B cell (primary cell): ENCODE measurements around the gene SART3. TPM values are rescaled to one million over a fixed set of nuclear protein-coding genes. Genes with fewer than 3 reads are reported as not detected.

ENCODE experiments used
- ATAC-seq: fragments of 200-7000 bp; cut with Tn5 transposase; one replicate; pipeline ENCODE4 v1.10.0; 2021; ENCODE audit warnings: low read depth, mild to moderate bottlenecking, moderate number of reproducible peaks, moderate library complexity
- CTCF ChIA-PET: fragments of 350-600 bp; sonication (Branson Sonifier 250); formaldehyde crosslinking; loops from one replicate; lab custom pipeline; 2021; ENCODE audit warnings: antibody characterized with exemption, inconsistent platforms; lab: Charles Lee
- POLR2A ChIA-PET: fragments of 350-600 bp; sonication (Branson Sonifier 250); formaldehyde crosslinking; loops from one replicate; lab custom pipeline; 2021; ENCODE audit warnings: antibody characterized with exemption; lab: Charles Lee
- DNase-seq: peaks from one replicate; pipeline ENCODE4 v3.0.0; 2013
- H2AFZ ChIP-seq: 2 replicates; pipeline ENCODE4 v1.6.1; 2012; ENCODE audit warnings: mild to moderate bottlenecking, low read depth, low read length; ENCODE audit not compliant: insufficient read depth, poor library complexity, severe bottlenecking
- H3K27ac ChIP-seq, 2 donors: 1 replicate in 1 of 2; 2 replicates in 1 of 2; pipeline ENCODE4 v1.5.1; 2012 to 2013; ENCODE audit warnings: low read length in 2 of 2, mild to moderate bottlenecking in 2 of 2, moderate library complexity in 1 of 2
- H3K27me3 ChIP-seq, 4 experiments: fragments of 200-600 bp in 1 of 4; sonication (generic) in 1 of 4; replicated peaks in 1 of 4; 1 replicate in 2 of 4; 2 replicates in 2 of 4; pipeline versions ENCODE4 v1.6.1 to v1.7.0; 2013 to 2016; ENCODE audit warnings: low read length in 3 of 4, mild to moderate bottlenecking in 2 of 4, mixed read lengths in 1 of 4, moderate library complexity in 1 of 4; ENCODE audit not compliant: insufficient read depth in 4 of 4, control insufficient read depth in 3 of 4; ENCODE audit errors: control extremely low read depth in 1 of 4
- H3K36me3 ChIP-seq, 2 experiments: replicated peaks in 1 of 2; 1 replicate in 1 of 2; 2 replicates in 1 of 2; pipeline versions ENCODE4 v1.6.1 to v1.7.1; 2013; ENCODE audit warnings: low read length in 1 of 2; ENCODE audit not compliant: insufficient read depth in 2 of 2, control insufficient read depth in 1 of 2; ENCODE audit errors: control extremely low read depth in 1 of 2, extremely low read depth in 1 of 2
- H3K4me1 ChIP-seq, 2 donors: fragments of 200-600 bp in 1 of 2; sonication (generic) in 1 of 2; 1 replicate in 1 of 2; 2 replicates in 1 of 2; pipeline versions ENCODE4 v1.5.1 to v1.6.1; 2013 to 2017; ENCODE audit warnings: low read length in 2 of 2; ENCODE audit not compliant: control insufficient read depth in 2 of 2, insufficient read depth in 2 of 2
- H3K4me2 ChIP-seq: replicated peaks from 2 replicates; pipeline ENCODE3; 2012; ENCODE audit warnings: mild to moderate bottlenecking, low read depth, low read length; ENCODE audit not compliant: poor library complexity, severe bottlenecking
- H3K4me3 ChIP-seq, 5 experiments: fragments of 200-600 bp in 1 of 5; sonication (generic) in 1 of 5; 1 replicate in 3 of 5; 2 replicates in 2 of 5; pipeline versions ENCODE4 v1.5.1 to v1.7.0; 2011 to 2016; ENCODE audit warnings: low read length in 4 of 5, mild to moderate bottlenecking in 4 of 5, low read depth in 2 of 5, control low read depth in 1 of 5, moderate library complexity in 1 of 5; ENCODE audit not compliant: insufficient read depth in 1 of 5; ENCODE audit errors: control extremely low read depth in 1 of 5, extremely low read depth in 1 of 5
- H3K79me2 ChIP-seq: fragments of 200-600 bp; sonication (generic); one replicate; pipeline ENCODE4 v1.6.0; 2016; ENCODE audit warnings: low read length; ENCODE audit not compliant: control insufficient read depth, insufficient read depth
- H3K9ac ChIP-seq: fragments of 200-600 bp; sonication (generic); 2 replicates; pipeline ENCODE4 v1.6.1; 2017; ENCODE audit warnings: mild to moderate bottlenecking, low read length, moderate library complexity
- H3K9me3 ChIP-seq, 3 donors: one replicate each; pipeline versions ENCODE4 v1.6.1 to v1.7.1; 2013; ENCODE audit warnings: low read length in 2 of 3; ENCODE audit not compliant: control insufficient read depth in 2 of 3, insufficient read depth in 1 of 3; ENCODE audit errors: control extremely low read depth in 1 of 3
- H4K20me1 ChIP-seq: 2 replicates; pipeline ENCODE4 v1.6.0; 2012; ENCODE audit warnings: mild to moderate bottlenecking, low read length; ENCODE audit not compliant: insufficient read depth, control insufficient read depth, poor library complexity, severe bottlenecking
- H3K27ac Mint-ChIP-seq: one replicate; pipeline ENCODE4 v1.8.0; 2021; ENCODE audit warnings: mixed read lengths
- H3K27me3 Mint-ChIP-seq: one replicate; pipeline ENCODE4 v1.8.0; 2021; ENCODE audit warnings: mixed read lengths
- H3K4me1 Mint-ChIP-seq: one replicate; pipeline ENCODE4 v1.8.0; 2021; ENCODE audit warnings: mixed read lengths
- H3K4me3 Mint-ChIP-seq: one replicate; pipeline ENCODE4 v1.8.0; 2021; ENCODE audit warnings: mixed read lengths
- H3K9me3 Mint-ChIP-seq: one replicate; pipeline ENCODE4 v1.8.0; 2022; ENCODE audit warnings: mixed read lengths; ENCODE audit not compliant: insufficient read depth
- CTCF ChIP-seq: fragments of 200-600 bp; IDR thresholded peaks from one replicate; pipeline ENCODE4 v1.8.0; 2022; ENCODE audit warnings: antibody characterized with exemption, mild to moderate bottlenecking
- EZH2 ChIP-seq: IDR thresholded peaks from 2 replicates; pipeline ENCODE4 v1.6.1; 2012; ENCODE audit warnings: borderline replicate concordance, low read depth, mild to moderate bottlenecking, moderate library complexity, low read length; ENCODE audit not compliant: insufficient read depth, poor library complexity, severe bottlenecking
- WGBS: methylation state at CpG from one replicate; pipeline ENCODE4 v1.1.5; 2013; ENCODE audit warnings: missing lambda C conversion rate; ENCODE audit not compliant: insufficient coverage; 5-methylcytosine and 5-hydroxymethylcytosine counted together
- intact Hi-C: fragments of 100-400 bp; cut with micrococcal nuclease; formaldehyde crosslinking; loops from one replicate; pipeline ENCODE4 v1.10.0; 2022
- polyA plus RNA-seq: library from polyadenylated mRNA; depleted of rRNA; stranded (reverse); fragments of >200 nt; gene quantifications from 2 replicates; pipeline ENCODE4 v1.2.3, GENCODE V29; 2012
- total RNA-seq, 2 donors: library from RNA; stranded (reverse); fragments of 120-200 nt in 1 of 2; gene quantifications; 1 replicate in 1 of 2; 2 replicates in 1 of 2; pipeline versions ENCODE4 v1.2.3 to v1.2.4, GENCODE V29; 2013 to 2022

Gene SART3
- total and polyA plus RNA-seq, 2 donors (not counting 1 experiment from before 2014, with no cell fraction given) = 24.1 to 131 TPM

GRCh38 chr12:108605000-108605689, 44.2 kb upstream of the SART3 start:
- no peaks in the 10 kb centered on the region for H3K36me3 ChIP-seq
- intact Hi-C loops = no loop called here

More at GRCh38 chr12:108605000-108605689, 44.2 kb upstream of the SART3 start:
- ChIA-PET CTCF (interaction anchor here (1.0 to 2.7 kb wide), 2 partner anchors 12 to 25 kb away, joined by 3 to 13 read pairs; no protein-coding TSS in a partner anchor), POLR2A (no interaction called here)
- no peak overlapping the region for H3K9ac ChIP-seq
- peaks cover 0 to 4% of the 10 kb centered on the region in 2 donors for H3K4me1 ChIP-seq
- H3K27me3 Mint-ChIP-seq = peaks cover 5% of the 10 kb centered on the region
- H4K20me1 ChIP-seq = no peaks in the 10 kb centered on the region
- peaks cover 0 to 4% (median 0%) of the 10 kb centered on the region in 3 donors for H3K9me3 ChIP-seq
- H3K4me3 ChIP-seq = no peak overlapping the region
- TF ChIP-seq CTCF (no peak), EZH2 (no peak)
- no CpG with 5 or more reads among the region's 3 CpGs for WGBS
- H3K4me3 Mint-ChIP-seq = no peak overlapping the region
- H3K27ac Mint-ChIP-seq = no peak overlapping the region
- peaks cover 0 to 12% (median 2%) of the 10 kb centered on the region in 4 experiments for H3K27me3 ChIP-seq
- DNase-seq (no peak), ATAC-seq (no peak)
- no peaks in the 10 kb centered on the region for H3K9me3 Mint-ChIP-seq
- no peak overlapping the region for H3K4me2 ChIP-seq
- H3K79me2 ChIP-seq = no peaks in the 10 kb centered on the region
- H3K4me1 Mint-ChIP-seq = no peaks in the 10 kb centered on the region
- no peak overlapping the region for H3K27ac ChIP-seq
- H2AFZ ChIP-seq = no peak overlapping the region
